ENCODE results near the gene HLA-F.
A peak's percentile ranks its signal among the peaks of the same experiment; 100 is the strongest.

DNA sequence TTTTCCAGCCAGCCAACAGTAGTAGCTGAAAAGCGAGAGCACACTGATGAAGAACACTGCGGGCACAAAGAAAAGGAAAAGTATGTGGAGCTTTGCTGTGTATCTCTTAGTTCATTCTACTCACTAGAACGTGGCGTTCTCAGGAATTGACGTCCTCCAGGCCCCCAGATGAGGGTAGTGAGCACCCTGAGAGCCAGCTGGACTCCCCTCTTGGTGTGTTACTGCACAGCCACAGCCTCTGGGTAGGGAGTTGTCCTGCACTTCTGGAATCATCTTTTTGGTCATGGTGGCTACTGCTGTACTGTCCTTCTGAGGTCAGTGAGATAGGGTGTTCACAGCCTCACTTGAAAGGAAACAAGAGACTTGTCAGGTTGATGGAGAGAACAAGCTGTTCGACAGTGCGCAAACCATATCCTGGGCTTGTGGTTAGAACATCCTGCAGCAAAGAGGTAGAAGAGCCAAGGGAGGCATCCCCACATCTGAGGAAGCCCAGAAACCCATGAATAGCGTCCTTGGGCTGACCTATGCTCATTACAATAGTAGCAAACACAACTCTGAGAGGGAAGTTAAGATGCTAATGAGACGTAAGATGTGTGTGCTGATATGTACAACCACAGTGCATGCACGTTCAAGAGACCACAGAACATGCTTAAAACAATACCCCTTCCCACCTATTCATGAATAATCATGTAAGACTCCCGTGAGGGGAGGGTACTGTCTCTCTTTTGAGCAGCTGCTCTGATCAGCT is 14.6 kb upstream of the HLA-F start:
- TF ChIP-seq, protein P1, sequence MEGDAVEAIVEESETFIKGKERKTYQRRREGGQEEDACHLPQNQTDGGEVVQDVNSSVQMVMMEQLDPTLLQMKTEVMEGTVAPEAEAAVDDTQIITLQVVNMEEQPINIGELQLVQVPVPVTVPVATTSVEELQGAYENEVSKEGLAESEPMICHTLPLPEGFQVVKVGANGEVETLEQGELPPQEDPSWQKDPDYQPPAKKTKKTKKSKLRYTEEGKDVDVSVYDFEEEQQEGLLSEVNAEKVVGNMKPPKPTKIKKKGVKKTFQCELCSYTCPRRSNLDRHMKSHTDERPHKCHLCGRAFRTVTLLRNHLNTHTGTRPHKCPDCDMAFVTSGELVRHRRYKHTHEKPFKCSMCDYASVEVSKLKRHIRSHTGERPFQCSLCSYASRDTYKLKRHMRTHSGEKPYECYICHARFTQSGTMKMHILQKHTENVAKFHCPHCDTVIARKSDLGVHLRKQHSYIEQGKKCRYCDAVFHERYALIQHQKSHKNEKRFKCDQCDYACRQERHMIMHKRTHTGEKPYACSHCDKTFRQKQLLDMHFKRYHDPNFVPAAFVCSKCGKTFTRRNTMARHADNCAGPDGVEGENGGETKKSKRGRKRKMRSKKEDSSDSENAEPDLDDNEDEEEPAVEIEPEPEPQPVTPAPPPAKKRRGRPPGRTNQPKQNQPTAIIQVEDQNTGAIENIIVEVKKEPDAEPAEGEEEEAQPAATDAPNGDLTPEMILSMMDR (IDR thresholded peaks at IDR 0.05) = no peak
- peak in 1 of 3 donors; percentile 20 for TF ChIP-seq POLR2AphosphoS5 (IDR thresholded peaks at IDR 0.05)
- peak; percentile 36 for TF ChIP-seq POLR2A (IDR thresholded peaks at IDR 0.05)
- TF ChIP-seq EP300 (IDR thresholded peaks at IDR 0.05; ENCODE audit: low read depth) = no peak
